HG03520 (cell line): ENCODE data around the gene ECM2.
"Not testable (repeated sequence)": the region's sequence is repeated elsewhere in the genome, so short reads cannot be mapped to it uniquely, and the experiment has no call there.

Source experiments
- ATAC-seq: cut with Tn5 transposase; IDR thresholded peaks from one replicate; pipeline ENCODE4 v1.9.1; 2021; ENCODE audit warnings: mild to moderate bottlenecking, moderate library complexity; ENCODE audit not compliant: unreplicated experiment

Gene ECM2

DNA sequence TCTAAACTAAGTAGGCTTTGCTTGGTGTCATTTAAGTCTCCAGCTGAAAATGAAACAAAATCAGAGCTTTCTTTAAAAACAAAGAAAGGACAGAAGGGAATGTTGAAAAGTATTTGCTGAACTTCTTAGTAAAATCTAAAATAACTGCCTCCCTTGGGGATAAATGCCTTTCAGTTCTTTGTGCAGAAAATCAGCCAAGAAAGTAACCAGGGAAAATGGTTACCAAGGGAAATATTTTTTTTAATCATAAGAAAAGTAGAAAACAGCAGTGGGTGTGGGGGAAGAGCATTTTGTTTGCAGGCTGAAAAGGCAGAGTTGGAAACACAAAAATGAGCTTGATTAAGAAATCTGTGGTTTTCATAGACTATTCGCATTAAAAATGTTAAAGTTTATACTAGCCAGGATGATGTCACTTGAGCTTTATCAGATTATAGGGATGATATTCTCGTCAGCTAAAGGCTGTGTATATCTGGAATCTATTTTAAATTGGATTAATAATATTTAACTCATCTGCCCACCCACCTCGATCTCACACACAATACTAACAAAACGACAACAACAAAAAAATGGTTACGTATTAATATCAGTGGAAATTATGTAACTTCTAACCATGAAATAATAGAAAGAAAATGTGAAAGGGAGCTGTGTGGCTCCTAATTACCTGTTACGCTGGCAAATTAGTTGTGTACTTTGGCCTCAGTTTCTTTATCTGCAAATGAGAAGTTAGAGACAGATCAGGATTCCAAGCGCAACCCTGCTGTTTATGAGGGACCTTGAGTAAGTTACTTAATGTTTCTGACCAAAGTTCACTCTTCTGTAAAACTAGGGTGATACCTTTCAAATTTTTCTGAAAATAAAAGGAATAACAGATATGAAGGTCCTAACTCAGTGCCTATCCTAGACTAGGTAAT is at the start of gene ECM2:
ECM2 (minus strand) TSS at position 51 of the 911 bp plus-strand sequence. CDS start 13,124 bp downstream, outside the sequence.
- ATAC-seq: no peak

GRCh38 chr9:92576175-92576574 is 40.4 kb upstream of the ECM2 start:
- ATAC-seq: no peak

DNA sequence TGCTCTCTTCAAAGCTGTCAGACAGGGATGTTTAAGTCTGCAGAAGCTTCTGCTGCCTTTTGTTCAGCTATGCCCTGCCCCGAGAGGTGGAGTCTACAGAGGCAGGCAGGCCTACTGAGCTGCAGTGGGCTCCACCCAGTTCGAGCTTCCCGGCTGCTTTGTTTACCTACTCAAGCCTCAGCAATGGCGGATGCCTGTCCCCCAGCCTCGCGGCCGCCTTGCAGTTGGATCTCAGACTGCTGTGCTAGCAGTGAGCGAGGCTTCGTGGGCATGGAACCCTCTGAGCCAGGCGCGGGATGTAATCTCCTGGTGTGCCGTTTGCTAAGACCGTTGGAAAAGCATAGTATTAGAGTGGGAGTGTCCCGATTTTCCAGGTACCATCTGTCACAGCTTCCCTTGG is 37.8 kb upstream of the ECM2 start:
- ATAC-seq: not testable (repeated sequence)

GRCh38 chr9:92571871-92572270 is 36.1 kb upstream of the ECM2 start:
- ATAC-seq: not testable (repeated sequence)

- no peak for ATAC-seq
Observed at GRCh38 chr9:92564982-92565381, 29.2 kb upstream of the ECM2 start.

DNA sequence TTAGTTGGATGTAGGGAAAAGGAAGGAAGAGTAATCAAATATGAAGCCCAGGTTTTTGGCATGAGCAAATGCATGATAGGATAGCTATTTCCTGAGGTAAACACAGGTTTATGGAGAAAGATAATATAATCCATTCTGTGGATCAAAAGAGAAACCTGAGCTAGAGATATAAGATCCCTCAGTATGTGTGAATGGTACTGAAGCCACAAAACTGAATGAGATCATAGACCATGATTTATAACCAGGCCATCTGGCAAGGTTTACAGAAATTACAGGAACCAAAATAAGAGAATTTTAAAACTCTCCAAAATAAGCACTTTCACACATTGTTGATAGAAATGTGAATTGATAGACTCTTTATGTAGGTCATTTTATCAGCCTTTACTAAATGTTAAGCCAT is 28.7 kb upstream of the ECM2 start:
- no peak for ATAC-seq

DNA sequence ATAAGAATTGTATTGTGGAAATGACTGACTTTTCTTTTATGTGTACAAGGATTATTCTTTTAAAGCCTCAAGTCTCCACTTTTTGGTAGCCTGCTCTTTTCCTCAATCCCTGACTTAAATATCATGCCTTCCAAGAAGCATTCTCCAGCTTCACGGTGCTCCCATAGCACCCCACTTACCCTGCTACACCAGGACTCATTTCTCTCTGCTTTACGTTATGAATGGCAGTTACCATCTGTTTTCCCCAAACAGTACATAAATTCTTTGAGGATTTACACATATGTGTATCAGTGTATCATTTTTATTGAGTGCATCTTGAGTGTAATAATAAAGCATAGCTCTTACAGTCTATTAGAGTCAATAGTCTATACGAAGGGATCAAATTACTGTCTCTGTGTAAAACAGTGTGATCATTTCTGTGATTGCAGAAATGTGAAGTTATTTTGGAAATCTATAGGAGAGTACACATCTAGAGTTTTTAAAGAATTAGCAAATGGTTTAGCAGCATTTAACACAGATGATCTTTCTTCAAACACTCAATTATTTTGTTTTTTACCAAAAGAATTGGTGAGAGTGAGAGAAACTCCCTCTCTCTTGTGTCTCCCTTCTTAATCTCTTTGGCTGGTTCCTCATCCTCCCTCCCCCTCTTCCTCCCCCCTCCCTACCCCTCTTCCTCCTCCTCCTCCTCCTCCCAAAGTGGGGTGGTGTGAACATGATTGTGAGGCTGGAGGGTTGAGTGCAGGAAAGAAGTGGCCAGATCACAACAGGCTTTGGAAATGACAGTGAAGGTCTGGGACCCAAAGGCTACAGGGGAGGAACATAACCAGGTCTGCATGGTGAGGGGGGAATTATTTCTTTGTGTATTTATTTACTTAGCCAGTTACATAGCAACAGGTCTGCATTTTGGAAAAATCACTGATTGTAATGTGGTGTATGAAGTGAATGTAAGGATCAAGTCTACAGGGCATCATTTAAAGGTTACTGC is 27.6 kb upstream of the ECM2 start:
- no peak for ATAC-seq

DNA sequence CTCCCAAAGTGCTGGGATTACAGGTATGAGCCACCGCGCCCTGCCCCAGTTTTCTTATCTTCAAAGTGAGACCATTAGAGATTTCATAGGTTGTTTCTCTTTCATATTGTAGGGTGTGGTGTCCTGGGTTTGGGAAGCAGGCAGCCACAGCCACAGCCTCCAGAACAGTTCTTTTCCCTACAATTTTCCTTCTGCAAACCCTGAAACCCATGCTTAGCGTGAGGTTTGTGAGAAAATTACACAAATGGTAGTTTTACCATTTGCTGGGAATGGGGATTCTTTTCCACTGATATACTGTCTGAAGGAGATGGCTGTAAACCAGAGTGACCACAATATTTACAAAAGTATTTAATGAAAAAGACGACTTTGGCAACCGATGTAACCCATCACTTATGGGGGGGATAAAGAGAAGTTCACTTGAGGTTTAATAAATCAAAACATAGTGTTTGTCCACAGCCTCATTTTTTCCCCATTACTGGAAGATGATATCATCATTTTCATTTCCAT is 26.7 kb upstream of the ECM2 start:
- no peak for ATAC-seq

DNA sequence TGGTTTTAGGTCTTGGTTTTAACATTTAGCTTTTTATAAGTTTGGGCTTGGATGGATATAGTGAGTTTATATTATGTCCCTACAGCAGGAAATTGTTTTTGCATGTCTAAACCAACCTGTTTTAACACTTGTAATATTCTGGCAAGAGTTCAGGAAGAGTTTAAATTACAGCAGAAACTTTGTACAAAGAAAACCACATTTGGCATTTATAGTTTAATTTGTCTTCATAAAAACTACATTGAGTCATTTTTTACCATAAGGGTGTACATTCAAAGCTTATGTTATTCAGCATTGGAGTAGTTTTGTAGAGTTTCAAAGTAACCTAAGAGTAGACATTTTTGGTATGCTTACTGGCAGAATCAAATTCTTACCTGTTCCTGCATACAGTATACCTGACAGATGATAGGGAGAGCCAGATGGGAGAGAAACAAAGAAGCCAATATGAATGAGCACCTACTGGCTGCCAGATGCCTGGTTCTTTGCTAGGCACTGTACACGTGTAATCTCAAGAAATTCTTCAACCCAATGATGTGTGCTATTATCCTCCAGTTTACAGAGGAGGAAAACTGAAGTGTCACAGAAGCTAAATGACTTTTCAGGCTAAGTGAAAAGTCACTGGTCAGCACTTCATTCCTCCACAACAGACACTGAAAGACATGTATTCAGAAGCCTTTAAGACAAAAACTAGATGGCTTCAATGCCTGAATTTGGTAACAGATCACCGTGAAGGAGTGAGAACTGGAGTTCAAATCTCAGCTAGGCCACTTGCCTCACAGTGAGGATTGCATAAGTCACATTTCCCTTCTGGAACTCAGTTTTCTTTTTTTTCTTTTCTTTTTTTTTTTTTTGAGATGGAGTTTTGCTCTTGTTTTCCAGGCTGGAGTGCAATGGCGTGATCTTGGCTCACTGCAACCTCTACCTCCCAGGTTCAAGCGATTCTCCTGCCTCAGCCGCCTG is 25.9 kb upstream of the ECM2 start:
- no peak for ATAC-seq

DNA sequence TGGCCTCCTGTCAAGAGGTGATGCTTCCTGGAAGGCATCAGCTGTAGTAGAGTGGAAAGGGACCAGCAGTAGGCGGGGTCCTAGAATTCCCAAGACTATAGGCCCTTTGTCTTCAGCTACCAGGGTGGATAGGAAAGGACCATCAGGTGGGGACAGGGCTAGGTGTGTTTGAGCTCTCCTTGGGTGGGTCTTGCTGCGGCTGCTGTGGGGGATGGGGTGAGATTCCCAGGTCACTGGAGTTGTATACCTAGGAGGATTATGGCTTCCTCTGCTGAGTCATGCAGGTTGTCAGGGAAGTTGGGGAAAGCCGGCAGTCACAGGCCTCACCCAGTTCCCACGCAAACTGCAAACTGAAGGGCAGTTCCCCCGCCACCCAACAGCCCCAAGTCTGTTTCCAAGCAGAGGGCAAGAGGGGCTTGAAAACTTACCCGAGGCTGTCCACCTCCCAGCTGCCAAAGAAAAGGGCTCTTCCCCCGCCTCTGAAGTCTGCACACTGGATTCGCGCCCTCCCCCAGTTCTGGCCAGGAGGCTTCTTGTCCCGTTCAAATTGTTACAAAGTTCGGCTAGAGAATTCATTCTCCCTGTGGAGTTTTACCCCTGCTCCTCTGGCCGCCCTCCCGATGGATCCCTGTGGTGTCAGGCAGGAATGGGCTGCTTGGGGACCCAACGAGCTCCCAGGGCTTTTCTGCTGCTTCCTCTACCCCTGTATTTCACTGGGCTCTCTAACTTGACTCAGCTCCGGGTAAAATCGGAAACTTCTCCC is 23.0 kb upstream of the ECM2 start:
- ATAC-seq: no peak

- ATAC-seq: no peak
Observed at GRCh38 chr9:92550765-92551164, 15.0 kb upstream of the ECM2 start.

- no peak for ATAC-seq
Observed at GRCh38 chr9:92547356-92547755, 11.6 kb upstream of the ECM2 start.

DNA sequence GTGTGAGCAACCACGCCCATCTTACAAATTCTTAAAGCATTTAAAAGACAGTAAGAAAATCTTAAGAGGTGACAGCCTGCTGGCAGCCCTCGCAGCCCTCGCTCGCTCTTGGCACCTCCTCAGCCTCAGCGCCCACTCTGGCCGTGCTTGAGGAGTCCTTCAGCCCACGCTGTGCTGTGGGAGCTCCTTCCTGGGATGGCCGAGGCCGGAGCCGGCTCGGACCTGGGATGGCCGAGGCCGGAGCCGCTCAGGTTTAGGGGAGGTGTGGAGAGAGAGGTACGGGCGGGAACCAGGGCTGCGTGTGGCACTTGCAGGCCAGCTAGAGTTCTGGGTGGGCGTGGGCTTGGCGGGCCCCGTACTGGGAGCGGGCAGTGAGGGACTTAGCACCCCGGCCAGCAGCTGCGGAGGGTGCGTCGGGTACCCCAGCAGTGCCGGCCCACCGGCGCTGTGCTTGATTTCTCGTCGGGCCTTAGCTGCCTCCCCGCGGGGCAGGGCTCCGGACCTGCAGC is 9.3 kb upstream of the ECM2 start:
- no peak for ATAC-seq

GRCh38 chr9:92543972-92544371 is 8.2 kb upstream of the ECM2 start:
- no peak for ATAC-seq

- ATAC-seq: no peak
Observed at GRCh38 chr9:92538541-92538940, 2.8 kb upstream of the ECM2 start.

DNA sequence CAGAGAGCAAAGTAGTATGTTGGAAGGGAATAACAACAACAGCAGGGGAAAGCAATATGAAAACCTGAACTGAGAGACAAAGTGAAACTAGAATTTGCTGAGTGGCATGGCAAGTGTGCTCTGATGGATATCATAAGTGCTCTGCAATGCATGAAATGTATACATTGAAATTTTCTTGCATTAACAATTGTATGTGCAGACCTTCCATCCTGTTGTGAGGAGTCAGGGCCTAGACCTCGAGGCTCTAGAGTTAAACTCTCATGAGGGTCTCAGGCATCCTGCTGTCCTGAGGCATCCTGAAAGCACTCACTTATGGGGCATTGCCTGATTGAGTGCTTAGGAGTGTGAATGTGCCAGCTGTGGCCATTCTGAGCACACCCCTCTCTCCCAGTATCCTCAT is 1.1 kb downstream of the ECM2 start:
- no peak for ATAC-seq

- ATAC-seq: no peak
Observed at GRCh38 chr9:92534204-92534603, 1.6 kb downstream of the ECM2 start.

GRCh38 chr9:92530893-92531292 is 4.9 kb downstream of the ECM2 start:
- no peak for ATAC-seq

DNA sequence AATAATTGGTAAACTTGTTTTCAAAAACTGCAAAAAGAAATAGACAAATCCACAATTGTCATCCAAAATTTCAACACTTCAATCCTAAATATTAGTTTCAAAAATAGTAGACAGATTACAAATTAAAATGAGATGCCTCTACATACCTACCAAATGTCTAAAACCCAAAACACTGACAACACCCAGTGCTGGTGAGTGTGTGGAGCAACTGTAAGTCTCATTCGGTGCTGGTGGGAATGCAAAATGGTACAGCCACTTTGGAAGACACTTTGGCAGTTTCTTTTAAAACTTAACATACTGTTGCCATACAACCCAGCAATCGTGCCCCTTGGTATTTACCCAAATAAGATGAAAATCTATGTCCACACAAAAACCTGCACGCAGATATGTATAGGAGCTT is 6.7 kb downstream of the ECM2 start:
- no peak for ATAC-seq
